B cell (primary cell): ENCODE measurements around the gene DFFB.

ENCODE experiments used
- CTCF ChIP-seq: fragments of 200-600 bp; IDR thresholded peaks from one replicate; pipeline ENCODE4 v1.8.0; 2022; ENCODE audit warnings: antibody characterized with exemption, mild to moderate bottlenecking
- EZH2 ChIP-seq: IDR thresholded peaks from 2 replicates; pipeline ENCODE4 v1.6.1; 2012; ENCODE audit warnings: borderline replicate concordance, low read depth, mild to moderate bottlenecking, moderate library complexity, low read length; ENCODE audit not compliant: insufficient read depth, poor library complexity, severe bottlenecking

GRCh38 chr1:3864884-3865283 is 7.6 kb downstream of the DFFB start:
- no peak for TF ChIP-seq EZH2
- no peak for TF ChIP-seq CTCF
